Astrocyte (in vitro differentiated cells and primary cell): ENCODE measurements around the gene ATP13A4.

ENCODE experiments used
- CTCF ChIP-seq: IDR thresholded peaks from 2 replicates; pipeline ENCODE4 v1.5.1; 2011; ENCODE audit warnings: low read depth, mild to moderate bottlenecking, inconsistent platforms, low read length, moderate library complexity; ENCODE audit not compliant: insufficient read depth
- EZH2 ChIP-seq: IDR thresholded peaks from 2 replicates; pipeline ENCODE4 v1.6.1; 2012; ENCODE audit warnings: mild to moderate bottlenecking, low read length, inconsistent platforms; ENCODE audit not compliant: insufficient read depth

GRCh38 chr3:193522473-193522872 lies 32.2 kb downstream of the ATP13A4 start:
- TF ChIP-seq CTCF: no peak
- no peak for TF ChIP-seq EZH2
